Stimulated activated CD4-positive, alpha-beta T cell treated with anti-CD3 and anti-CD28 coated beads, Interleukin-4, amount 100 ng/mL, for 24 hours (primary cell): Measurements from ENCODE around the gene RFX6.

ENCODE experiments used
- DNase-seq: peaks from one replicate; pipeline ENCODE4 v3.0.0-alpha.2; 2020

The RFX6 gene

DNA sequence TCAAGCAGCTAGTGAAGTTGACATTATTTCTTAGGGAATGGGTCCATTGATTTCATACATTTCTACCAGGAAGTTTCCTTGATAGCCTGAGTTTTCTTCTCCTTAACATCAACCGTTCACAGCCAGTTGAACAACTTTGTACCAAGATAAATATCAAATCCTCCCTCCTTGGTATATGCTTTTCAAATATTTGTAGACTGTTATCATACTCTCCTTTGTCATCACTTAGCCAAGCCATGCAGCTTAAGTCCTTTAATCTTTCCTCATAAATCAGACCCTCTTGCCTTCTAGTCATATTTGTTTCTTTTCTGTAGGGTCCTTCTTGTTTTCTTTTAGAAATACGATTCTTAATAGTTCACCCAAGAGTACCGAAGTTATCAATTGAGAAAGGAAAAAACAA is 25.6 kb downstream of the RFX6 start:
- DNase-seq = no peak

DNA sequence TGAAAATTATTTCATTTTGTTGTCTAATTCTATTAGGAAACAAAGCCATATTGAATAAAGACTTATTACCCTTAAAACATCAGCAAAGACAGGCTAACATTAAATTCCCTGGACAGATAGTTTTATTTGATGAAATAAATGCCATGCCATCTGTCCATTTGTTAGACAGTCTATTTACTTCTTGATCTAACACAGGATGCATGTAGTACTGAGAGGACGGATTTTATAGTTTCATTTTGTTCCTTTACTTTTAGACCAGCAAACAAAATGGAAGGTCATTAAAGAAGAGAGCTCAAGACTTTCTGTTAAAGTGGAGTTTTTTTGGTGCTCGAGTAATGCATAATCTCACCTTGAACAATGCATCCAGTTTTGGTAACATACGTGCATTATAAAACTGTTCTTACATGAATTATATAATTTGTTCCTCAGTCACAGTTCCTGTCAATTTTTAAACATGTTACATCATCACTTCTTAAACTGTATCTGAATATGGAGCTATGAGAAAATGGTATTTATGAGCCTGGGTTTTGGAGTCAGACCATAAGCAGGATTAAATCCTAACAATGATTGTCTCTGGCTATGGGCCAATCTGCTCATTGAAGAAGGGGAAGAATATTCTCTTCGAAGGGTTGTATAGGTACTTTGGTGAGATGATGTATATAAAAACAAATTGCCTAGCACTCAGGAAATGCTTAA is 46.0 kb downstream of the RFX6 start:
- DNase-seq = no peak

DNA sequence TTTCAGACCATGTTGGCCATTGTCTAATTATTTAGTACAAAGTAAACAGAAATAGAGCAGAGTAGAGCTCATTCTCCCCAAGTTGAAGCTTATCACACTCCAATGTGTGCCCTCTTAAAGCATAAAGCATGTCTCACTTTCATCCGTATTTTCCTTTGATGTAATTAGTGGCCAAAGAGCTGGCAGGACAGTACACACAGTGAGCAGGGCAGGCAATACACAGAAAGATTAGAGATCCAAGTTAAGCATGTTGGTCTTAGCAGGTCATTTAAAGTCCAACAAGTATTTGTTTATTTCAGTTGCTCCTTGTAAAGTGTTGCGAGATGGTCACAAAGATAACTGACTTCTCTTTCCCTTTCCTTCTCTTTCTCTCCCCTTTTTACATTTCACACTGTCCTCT is 47.2 kb downstream of the RFX6 start:
- no peak for DNase-seq

GRCh38 chr6:116925088-116925794 is 48.2 kb downstream of the RFX6 start:
- DNase-seq = no peak

GRCh38 chr6:116928677-116929076 is 51.6 kb downstream of the RFX6 start:
- no peak for DNase-seq

DNA sequence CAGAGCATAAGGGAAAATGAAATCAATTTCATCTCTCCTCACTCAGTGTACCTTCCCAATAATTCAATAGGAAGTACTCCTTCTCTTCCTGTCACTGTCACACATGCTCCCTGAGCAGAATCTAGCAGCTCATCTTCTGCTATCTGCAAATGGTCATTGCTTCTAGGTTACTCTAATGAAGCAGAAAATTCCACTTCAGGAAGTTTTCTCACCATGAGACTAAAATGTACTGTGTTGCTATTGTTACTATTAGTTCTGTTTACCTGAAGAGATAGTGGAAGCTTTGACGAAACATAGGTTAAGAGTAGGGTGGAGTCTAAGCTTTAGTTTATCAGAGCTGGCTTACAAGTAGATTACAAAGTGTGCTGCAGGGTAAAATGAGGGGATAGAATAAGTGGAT is 52.8 kb downstream of the RFX6 start:
- no peak for DNase-seq

- DNase-seq = no peak
Observed at GRCh38 chr6:116931456-116931855, 54.4 kb downstream of the RFX6 start.

DNA sequence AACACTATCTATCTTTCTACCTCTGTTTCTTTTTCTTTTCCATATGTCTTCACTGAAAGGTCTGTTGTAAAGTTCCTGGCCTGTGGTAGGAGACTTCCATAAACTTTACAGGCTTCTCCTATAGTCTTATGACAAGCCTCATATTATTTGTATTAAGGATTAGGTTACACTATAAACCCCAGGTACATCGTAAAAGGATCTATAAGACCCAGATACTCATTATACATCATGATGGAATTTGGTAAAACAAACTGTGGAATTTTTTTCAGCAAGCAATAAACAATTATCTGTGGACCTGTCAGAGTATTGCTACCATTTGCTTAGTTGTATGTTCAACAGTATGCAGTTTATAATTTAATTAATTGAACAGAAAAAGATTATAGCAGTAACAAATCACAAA is 55.5 kb downstream of the RFX6 start:
- DNase-seq = no peak

- DNase-seq = no peak
Observed at GRCh38 chr6:116933485-116933884, 56.4 kb downstream of the RFX6 start.

- DNase-seq = no peak
Observed at GRCh38 chr6:116938305-116938704, 61.3 kb downstream of the RFX6 start.

- no peak for DNase-seq
Observed at GRCh38 chr6:116941727-116942126, 64.7 kb downstream of the RFX6 start.

- DNase-seq = no peak
Observed at GRCh38 chr6:116945809-116946208, 68.8 kb downstream of the RFX6 start.

DNA sequence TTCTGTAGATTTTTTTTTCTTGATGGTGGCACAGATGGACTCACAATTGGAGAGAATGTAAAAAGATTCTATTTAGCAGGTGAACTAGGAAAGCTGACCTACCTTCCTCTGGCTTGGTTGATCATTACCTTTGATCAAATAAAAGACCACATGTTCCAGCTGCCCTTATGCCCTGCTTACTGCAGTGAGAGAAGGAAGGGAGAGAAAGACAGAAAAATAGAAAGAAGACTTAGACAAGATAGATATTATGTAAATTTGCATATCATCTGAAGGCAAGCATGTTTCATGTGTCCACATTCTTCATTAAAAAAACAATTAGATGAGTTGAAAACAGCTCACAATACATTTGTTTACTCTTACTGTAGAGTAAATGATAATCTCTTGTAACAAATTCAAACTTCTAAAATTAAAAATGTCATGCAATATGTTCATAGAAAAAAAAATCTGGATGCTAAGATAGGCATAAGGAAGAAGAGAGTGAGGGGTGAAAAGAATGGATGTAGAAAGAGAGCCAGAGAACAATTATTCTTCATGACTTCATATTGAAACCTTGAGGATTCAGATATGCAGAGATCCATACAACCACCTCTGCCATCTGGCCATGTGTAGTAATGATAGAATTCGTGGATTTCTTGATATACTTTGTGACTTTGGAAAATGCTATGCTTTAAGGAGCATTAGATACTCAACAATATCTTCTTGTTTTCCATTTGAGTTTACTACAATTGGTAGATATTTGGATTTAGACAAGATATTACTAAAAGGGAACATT is 71.7 kb downstream of the RFX6 start:
- no peak for DNase-seq

DNA sequence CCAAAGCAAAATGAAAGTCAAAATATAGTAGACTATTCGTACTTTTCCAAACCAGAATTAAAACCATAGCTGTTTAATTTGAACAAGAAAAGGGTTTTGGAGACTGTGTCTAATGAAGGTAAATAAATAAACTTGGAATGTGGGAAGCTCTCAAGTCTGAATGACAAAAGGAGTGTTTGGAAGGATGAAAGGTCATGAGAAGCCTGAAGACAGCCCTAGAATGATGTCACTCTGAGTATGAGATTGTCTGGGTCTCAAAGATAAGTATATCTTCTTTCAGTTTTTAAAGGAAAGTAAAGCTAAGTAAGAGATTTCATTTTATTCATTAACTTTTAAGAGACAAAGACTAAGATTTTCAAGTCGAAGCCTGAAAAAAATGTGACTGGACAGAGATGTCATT is 72.9 kb downstream of the RFX6 start:
- DNase-seq = no peak

GRCh38 chr6:116954335-116954734 is 77.3 kb downstream of the RFX6 start:
- DNase-seq = no peak

DNA sequence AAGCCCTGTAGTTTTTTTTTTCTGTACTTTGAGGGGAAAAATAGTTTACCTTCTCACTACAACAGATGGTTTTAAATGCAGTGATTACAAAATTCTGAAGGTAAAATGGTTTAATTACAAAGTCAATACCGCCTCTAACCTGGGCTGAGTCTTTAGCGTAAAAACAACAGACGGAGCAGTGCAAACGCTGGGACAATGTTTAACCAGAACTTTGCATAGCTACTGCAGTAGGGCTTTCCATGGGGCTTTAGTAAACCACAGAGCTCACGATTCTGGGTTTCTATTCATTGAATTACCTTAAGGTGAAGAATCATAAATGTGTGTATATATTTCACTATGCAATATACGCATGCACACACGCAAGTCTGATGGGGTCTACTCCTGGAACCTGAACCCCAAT is 77.9 kb downstream of the RFX6 start:
- DNase-seq = no peak

GRCh38 chr6:116955773-116956172 is 78.7 kb downstream of the RFX6 start:
- no peak for DNase-seq

GRCh38 chr6:116963972-116964371 is 86.9 kb downstream of the RFX6 start:
- DNase-seq = no peak

- DNase-seq = no peak
Observed at GRCh38 chr6:116966675-116967576, 89.9 kb downstream of the RFX6 start.

GRCh38 chr6:116969211-116969863 is 92.3 kb downstream of the RFX6 start:
- no peak for DNase-seq

DNA sequence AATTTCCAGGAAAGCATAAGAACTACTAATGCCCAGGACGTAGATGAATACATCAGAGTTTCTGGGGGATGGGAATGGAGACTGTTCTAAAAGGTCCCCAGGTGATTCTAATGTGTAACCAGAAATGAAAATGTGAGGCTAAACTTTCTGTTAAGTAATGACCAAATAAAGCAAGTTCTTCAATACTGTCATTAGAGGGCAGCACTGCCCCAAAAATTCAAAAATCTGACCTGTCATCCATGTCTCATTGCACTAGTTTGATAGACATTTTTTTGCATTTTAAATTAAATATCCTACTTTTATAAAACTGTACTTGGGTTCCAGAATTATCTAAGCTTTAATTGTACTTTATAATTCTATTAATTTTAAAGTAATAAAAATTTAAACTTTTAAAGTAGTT is 94.9 kb downstream of the RFX6 start:
- peak; percentile 4 for DNase-seq

GRCh38 chr6:116973976-116974375 is 96.9 kb downstream of the RFX6 start:
- no peak for DNase-seq
